K562 (cell line): ENCODE results near the gene CD14. TPM values are rescaled to one million over a fixed set of nuclear protein-coding genes. Genes with fewer than 3 reads are reported as not detected.

Experiments used
- COPS2 ChIP-seq: fragments of 450-650 bp; conservative IDR thresholded peaks from 2 replicates; pipeline ENCODE4 v1.6.1; 2016; ENCODE audit warnings: mild to moderate bottlenecking, moderate library complexity
- E2F1 ChIP-seq: sonication (generic); formaldehyde crosslinking; IDR thresholded peaks from 2 replicates; pipeline ENCODE4 v1.8.1; 2023; ENCODE audit warnings: mild to moderate bottlenecking, missing genetic modification reagents, moderate library complexity
- ETV5 ChIP-seq: sonication (generic); formaldehyde crosslinking; IDR thresholded peaks from 2 replicates; pipeline ENCODE4 v1.4.0; 2020; ENCODE audit warnings: low read depth, mild to moderate bottlenecking, missing genetic modification reagents
- FOXA3 ChIP-seq, 2 experiments: fragments of 450-650 bp in 1 of 2; sonication (generic) in 1 of 2; formaldehyde crosslinking; IDR thresholded peaks in 1 of 2; conservative IDR thresholded peaks in 1 of 2; 2 replicates each; pipeline versions ENCODE4 v1.4.0 to v1.8.0; 2020 to 2022; ENCODE audit warnings: mild to moderate bottlenecking in 2 of 2, missing genetic modification reagents in 1 of 2
- IRF1 ChIP-seq: sonication (generic); formaldehyde crosslinking; IDR thresholded peaks from 2 replicates; pipeline ENCODE4 v1.8.0; 2022; ENCODE audit warnings: missing genetic modification reagents, mild to moderate bottlenecking, borderline replicate concordance
- LEF1 ChIP-seq: fragments of 450-650 bp; IDR thresholded peaks from 2 replicates; pipeline ENCODE4 v1.6.1; 2016; ENCODE audit warnings: mild to moderate bottlenecking
- MCM7 ChIP-seq, 2 experiments: fragments of 450-650 bp; IDR thresholded peaks; 2 replicates each; pipeline ENCODE4 v1.6.1; 2016 to 2018
- NR1H2 ChIP-seq: sonication (generic); formaldehyde crosslinking; IDR thresholded peaks from 2 replicates; pipeline ENCODE4 v1.4.0; 2020; ENCODE audit warnings: mild to moderate bottlenecking, missing genetic modification reagents
- POLR2B ChIP-seq: fragments of 450-650 bp; IDR thresholded peaks from 2 replicates; pipeline ENCODE4 v1.6.1; 2018; ENCODE audit warnings: low read depth; ENCODE audit not compliant: partially characterized antibody
- RBM34 ChIP-seq: fragments of 200-400 bp; formaldehyde crosslinking; IDR thresholded peaks from 2 replicates; pipeline ENCODE4 v1.6.1; 2018; ENCODE audit warnings: low read length, borderline replicate concordance; ENCODE audit not compliant: insufficient read depth
- SMAD2 ChIP-seq: fragments of 150-350 bp; IDR thresholded peaks from 2 replicates; pipeline ENCODE4 v1.6.1; 2014; ENCODE audit warnings: low read depth, mild to moderate bottlenecking, low read length
- TRIM25 ChIP-seq: fragments of 450-650 bp; IDR thresholded peaks from 2 replicates; pipeline ENCODE4 v1.7.0; 2016; ENCODE audit warnings: borderline replicate concordance
- ZBTB33 ChIP-seq: sonication (generic); formaldehyde crosslinking; IDR thresholded peaks from 2 replicates; pipeline ENCODE4 v1.8.1; 2023; ENCODE audit warnings: mild to moderate bottlenecking, missing genetic modification reagents
- ZNF311 ChIP-seq: fragments of 250-450 bp; sonication (Bioruptor Pico); IDR thresholded peaks from 2 replicates; pipeline ENCODE4 v1.4.0; 2020; ENCODE audit warnings: mild to moderate bottlenecking, moderate library complexity
- ZNF644 ChIP-seq: fragments of 200-800 bp; sonication (Bioruptor generic); IDR thresholded peaks from 2 replicates; pipeline ENCODE4 v1.6.1; 2016; ENCODE audit warnings: low read depth, missing genetic modification characterization, missing compliant biosample characterization
- polyA plus RNA-seq, 8 experiments: library from polyadenylated mRNA; depleted of rRNA in 4 of 8; stranded (reverse) in 5 of 8; unstranded in 3 of 8; fragments of >200 nt; fragmentation: Nextera tagmentation in 2 of 8; fragmentation: Illumina TruSeq in 1 of 8; extraction: Ambion mirVana in 2 of 8; extraction: Trizol in 1 of 8; gene quantifications; 2 replicates each; pipeline versions ENCODE4 v1.2.1 to v1.2.3, GENCODE V29; 2011 to 2014; ENCODE audit warnings: inconsistent platforms in 1 of 8, missing spikeins in 1 of 8
- total RNA-seq, 7 experiments: library from RNA; depleted of rRNA in 6 of 7; stranded (reverse); fragments of >200 nt in 6 of 7; fragmentation: Illumina TruSeq in 2 of 7; extraction: Trizol in 2 of 7; gene quantifications; 2 replicates each; pipeline versions ENCODE4 v1.2.1 to v1.2.3, GENCODE V29; 2011 to 2021; ENCODE audit warnings: low replicate concordance in 1 of 7
- TF ChIP-seq, protein P1 (sequence below): fragments of 250-450 bp; sonication (Bioruptor Pico); IDR thresholded peaks from 2 replicates; pipeline ENCODE4 v1.8.0; 2022; ENCODE audit warnings: inconsistent platforms, mild to moderate bottlenecking, moderate library complexity, borderline replicate concordance
- TF ChIP-seq, protein P2 (sequence below): fragments of 250-450 bp; sonication (Bioruptor Pico); IDR thresholded peaks from 2 replicates; pipeline ENCODE4 v1.8.0; 2021; ENCODE audit warnings: moderate library complexity, mild to moderate bottlenecking, inconsistent platforms

CD14 gene
- total and polyA plus RNA-seq, 9 of the 15 experiments (the other 6 are each of a cell fraction or from before 2014, with no cell fraction given) = 0.07 to 0.47 (median 0.14) TPM; not detected in 2

GRCh38 chr5:140639148-140639981, 6.4 kb upstream of the CD14 start, which contains the start of gene TMCO6 (continued):
- TF ChIP-seq TRIM25 (no peak), ZNF644 (tag) (peak; percentile 10; the same call in 1 of the 2 replicates), SMAD2 (no peak), POLR2B (peak; percentile 82), LEF1 (peak; percentile 92), IRF1 (CRISPR knock-in tag) (no peak), ZBTB33 (CRISPR knock-in tag) (no peak; the same call in 1 of the 2 replicates), NR1H2 (CRISPR knock-in tag) (peak; percentile 99), FOXA3 (CRISPR knock-in tag; conservative IDR thresholded peaks at IDR 0.05 in 1 of 2, IDR thresholded peaks at IDR 0.05 in 1 of 2) (no peak), RBM34 (no peak), ETV5 (CRISPR knock-in tag) (no peak; the same call in 1 of the 2 replicates), ZNF311 (CRISPR knock-in tag) (no peak), COPS2 (no peak), E2F1 (CRISPR knock-in tag) (peak; percentile 39; the same call in 1 of the 2 replicates), MCM7 (IDR thresholded peaks at IDR 0.05) (no peak)
- TF ChIP-seq, protein P1, sequence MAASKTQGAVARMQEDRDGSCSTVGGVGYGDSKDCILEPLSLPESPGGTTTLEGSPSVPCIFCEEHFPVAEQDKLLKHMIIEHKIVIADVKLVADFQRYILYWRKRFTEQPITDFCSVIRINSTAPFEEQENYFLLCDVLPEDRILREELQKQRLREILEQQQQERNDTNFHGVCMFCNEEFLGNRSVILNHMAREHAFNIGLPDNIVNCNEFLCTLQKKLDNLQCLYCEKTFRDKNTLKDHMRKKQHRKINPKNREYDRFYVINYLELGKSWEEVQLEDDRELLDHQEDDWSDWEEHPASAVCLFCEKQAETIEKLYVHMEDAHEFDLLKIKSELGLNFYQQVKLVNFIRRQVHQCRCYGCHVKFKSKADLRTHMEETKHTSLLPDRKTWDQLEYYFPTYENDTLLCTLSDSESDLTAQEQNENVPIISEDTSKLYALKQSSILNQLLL (CRISPR knock-in tag) = no peak
- TF ChIP-seq, protein P2, sequence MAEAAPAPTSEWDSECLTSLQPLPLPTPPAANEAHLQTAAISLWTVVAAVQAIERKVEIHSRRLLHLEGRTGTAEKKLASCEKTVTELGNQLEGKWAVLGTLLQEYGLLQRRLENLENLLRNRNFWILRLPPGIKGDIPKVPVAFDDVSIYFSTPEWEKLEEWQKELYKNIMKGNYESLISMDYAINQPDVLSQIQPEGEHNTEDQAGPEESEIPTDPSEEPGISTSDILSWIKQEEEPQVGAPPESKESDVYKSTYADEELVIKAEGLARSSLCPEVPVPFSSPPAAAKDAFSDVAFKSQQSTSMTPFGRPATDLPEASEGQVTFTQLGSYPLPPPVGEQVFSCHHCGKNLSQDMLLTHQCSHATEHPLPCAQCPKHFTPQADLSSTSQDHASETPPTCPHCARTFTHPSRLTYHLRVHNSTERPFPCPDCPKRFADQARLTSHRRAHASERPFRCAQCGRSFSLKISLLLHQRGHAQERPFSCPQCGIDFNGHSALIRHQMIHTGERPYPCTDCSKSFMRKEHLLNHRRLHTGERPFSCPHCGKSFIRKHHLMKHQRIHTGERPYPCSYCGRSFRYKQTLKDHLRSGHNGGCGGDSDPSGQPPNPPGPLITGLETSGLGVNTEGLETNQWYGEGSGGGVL (CRISPR knock-in tag) = no peak
